Activated effector memory CD4-positive, alpha-beta T cell treated with Interleukin-2 at 50 U/mL for 16 hours (primary cell): ENCODE measurements around the gene RBM43.
"Not testable (repeated sequence)": the region's sequence is repeated elsewhere in the genome, so short reads cannot be mapped to it uniquely, and the experiment has no call there.

Experiments used
- DNase-seq: peaks from one replicate; pipeline ENCODE4 v3.0.0-alpha.2; 2020

The RBM43 gene

DNA sequence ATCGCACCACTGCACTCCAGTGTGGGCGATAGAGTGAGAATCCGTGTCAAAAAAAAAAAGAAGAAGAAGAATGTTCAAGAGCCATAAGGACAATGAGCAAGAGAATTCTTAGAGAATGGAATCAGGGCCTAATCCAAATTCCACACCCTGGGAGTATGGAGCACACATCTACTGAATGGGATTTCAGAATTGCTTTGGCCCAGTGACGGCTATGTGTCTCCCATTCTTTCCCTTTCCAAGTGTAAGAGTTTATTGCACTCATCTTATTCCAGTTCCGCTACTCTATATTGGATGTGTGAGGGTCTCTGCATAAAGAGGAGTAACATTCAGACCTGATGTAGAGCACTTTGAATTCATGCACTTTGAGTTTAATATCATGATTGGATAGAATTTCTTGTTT is 5.9 kb upstream of the RBM43 start:
- DNase-seq = no peak

DNA sequence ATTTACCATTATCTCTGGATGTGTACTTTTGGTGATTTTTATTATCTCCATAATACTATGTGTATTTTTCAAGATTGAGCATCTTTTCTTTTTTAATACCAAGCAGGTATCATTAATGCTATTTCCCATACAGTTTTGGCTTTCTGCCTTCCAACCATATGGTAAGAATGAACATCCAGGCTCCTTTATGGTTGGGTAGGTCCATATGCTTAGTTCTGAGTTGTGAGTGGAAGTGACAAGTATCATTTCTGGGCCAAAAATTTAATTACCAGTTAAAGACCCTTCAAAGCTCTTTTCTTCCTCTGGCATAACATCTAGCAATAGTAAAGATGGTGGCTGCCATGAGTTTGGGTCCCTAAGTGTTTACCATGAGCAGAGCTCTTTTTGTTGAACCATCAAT is 4.3 kb upstream of the RBM43 start:
- no peak for DNase-seq

DNA sequence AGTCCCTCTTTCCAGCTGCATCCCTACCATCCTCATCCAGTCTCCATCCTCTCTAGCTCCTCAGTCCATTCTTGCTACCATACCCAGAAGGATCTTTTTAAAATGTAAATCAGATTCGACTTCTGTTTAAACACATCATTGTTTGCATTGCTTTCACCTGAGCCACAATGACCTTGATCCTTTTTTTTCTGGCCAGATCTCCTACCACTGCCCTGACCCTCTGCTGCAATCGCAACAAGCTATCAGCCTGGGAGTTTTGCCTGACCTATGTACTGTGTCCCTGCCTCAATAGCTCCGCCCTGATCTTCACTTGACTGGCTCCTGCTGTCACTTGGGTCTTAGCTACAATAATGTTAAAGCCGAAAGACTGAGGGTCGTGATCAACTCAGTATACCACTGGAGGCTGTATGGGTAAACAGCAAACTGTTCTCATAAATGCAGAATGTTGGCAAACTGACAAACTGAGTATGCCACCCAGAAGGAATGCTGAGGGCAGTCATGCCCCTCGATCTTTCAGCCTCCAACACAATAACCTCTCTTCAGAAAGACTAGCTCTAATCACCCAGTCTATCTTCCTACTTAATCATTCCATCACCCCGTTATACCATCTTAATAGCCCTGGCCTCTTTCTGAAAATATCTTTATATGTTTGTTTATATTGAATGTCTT is 2.6 kb upstream of the RBM43 start:
- DNase-seq = no peak

DNA sequence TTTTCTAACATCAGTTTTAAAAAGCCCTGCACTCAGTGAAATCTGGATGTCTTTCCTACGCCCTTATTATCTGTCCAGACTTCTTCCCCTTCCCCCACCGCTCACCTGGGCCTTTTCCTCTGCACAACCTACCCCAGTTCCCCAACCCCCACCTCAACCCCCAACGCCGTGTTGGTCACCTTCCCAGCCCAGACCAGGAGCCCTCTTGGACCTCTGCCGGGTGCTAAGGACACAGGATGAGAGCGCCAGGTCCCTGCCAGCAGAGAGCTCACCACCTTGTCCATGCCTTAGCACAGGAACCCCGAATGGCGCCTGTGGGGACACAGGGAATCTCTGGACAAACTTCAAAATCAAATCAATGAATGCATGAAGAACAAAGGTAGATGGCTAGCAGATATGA is 966 bp upstream of the RBM43 start:
- no peak for DNase-seq

DNA sequence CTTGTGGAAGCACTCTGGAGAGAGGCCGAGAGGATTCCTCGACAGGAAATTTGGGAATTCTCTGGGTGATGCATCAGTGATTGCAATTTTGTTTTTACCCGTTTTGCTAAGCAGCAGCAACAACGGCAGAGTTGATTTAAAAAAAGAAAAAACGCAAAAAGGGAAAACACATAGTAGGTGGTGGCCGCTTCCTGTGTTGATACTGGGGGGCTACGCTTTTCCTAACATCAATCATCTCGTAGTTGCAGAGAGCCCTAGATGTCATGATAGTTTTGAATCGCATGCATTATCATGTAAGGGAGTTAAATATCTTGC is 271 bp upstream of the RBM43 start:
- no peak for DNase-seq

DNA sequence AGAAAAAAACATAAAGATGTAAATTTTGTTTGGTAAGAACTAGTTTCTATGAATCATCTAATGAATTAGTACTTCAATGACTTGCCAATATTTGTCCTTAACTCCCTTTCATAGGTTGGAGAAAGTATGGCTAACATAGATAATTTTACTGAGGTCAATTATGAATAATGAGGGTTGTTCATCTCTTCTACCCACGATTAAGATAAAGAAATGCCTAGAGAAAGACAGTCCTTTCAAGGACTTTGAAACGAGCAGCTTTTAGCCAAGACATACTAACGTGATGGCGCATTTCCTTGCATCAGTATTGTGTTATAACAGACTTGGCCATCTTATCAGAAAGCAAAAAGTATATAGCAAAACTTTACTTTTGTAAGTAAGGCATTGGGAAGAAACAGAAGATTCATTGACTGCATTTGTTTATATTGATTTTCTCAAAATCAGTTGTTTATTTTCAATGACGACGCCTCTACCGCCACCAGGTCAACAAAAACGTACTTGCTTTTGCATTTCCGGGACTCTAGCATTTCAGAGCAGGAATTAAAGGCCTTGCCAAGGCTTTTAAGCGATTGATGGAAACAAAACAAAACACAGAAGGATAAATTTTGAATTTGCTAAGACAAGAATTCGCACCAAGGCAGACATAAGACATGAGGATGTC is 961 bp downstream of the RBM43 start:
- DNase-seq = no peak

DNA sequence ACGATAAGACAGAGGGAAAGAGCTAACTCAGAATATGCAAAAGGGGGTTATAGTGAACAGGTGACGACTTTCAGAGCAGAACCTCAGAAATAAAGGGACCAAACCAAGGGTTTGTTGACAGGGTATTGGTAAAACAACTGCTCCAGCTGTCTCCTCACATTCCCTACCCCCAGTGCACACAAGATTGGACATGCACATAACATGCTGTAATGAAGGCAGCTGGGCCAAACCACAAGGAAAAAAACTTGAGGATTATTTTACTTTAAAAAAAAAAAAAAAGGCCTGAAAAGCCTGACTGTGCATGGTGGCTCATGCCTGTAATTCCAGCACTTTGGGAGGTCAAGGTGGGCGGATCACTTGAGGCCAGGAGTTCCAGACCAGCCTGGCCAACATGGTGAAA is 3.5 kb downstream of the RBM43 start:
- no peak for DNase-seq

DNA sequence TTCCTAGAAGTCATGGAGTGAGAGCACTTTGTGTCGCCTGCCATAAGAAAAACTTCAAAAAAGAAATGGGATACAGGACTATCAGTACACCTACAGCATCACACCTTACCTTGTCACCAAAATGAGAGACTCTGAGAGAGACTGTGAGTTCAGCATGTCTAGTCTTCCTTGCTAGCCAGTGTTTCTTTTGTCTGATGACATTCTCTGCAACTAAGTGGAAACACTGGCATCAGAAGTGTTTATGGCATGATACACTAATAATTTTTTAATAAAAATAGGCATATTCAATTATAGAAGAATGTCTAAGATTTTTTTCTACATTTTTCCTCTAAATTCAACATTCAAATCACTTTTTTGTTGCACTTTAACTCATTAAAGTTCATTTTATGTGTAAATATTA is 9.0 kb downstream of the RBM43 start:
- DNase-seq = no peak

DNA sequence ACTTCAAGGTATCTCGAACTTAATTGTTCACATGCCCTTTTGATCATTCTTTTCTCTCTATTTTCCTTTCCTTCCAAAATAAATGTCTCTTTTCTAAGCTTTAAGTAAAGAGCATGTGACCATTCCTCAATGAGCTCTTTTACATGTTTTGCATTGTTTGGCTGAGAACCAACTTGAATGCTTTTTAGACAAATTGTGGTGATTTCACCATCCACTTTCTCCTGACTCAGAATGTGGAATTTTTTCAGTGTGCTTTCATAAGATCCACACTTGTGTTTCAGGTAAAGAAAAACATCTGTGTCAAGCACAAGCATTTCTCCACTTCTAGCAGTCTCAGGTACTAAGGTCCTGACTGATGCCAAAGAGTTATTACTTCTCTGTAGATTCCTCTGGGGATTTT is 10.7 kb downstream of the RBM43 start:
- no peak for DNase-seq

DNA sequence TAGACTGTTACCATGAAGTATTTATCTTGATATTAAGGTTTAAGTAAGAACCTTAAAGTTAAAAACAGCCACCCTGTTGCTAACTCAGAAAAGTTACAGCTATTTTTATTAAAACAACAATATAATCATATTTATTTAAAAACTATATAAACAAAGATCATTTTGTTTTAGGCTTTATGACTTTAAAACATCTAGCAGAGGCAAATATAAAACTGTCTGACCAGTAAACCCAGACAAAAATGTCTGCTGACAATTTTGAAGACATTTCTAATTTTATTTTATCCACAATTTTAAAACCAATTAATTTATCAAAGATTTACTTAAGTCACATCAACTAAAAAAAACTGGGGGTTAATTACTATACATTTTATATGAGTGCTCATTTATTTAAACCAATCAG is 14.2 kb downstream of the RBM43 start:
- no peak for DNase-seq

DNA sequence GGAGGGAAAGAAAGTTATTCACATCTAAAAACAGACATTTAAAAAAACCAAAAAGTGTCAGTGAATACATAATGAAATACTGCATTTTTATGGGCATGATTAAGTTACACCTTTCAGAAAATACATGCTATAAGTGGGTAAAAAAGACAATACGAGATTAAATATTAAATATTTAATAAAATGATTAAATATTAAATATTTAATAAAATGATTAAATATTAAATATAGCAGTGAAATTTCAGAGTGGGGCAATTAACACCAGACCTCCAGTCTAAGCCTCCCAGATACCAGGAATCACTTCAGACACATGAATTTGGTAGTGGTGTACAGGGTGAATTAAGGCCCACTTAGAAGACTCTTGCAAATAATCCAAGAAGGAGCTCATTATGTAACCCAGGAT is 15.5 kb downstream of the RBM43 start:
- DNase-seq = no peak

DNA sequence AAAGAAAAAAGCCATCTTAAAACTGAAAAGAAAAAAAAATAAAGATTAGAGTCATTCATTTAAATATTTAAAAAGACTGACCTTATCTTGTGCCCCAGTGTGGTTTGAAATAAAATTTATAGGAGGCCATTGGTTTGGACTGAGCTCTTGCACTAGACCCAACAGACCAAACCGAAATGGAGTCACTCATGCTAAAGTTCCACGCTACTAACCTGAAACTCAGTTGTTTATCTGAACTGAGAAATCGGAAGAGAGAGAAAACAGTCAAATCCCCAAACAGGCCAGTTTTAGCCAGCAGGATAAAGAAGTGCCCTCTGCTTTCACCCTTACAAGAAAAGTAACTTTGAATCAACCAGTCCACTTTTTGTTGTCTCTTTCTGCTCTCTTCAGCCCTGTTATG is 18.2 kb downstream of the RBM43 start:
- DNase-seq = no peak

DNA sequence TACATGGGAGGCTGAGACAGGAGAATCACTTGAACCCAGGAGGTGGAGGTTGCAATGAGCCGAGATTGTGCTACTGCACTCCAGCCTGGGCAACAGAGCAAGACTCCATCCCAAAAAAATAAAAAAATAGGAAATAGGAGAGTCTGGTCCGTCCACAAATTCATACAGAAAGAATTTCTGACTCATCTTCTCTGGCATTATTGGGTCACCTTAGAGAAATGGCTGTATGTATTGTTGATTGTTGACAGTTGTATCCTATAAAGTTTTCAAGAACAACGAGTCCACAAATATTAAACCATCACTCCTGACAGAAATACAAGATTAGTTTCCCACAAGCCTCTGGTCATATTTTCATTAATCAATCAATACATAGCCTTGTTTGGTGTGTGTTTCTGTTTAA is 20.4 kb downstream of the RBM43 start:
- no peak for DNase-seq

DNA sequence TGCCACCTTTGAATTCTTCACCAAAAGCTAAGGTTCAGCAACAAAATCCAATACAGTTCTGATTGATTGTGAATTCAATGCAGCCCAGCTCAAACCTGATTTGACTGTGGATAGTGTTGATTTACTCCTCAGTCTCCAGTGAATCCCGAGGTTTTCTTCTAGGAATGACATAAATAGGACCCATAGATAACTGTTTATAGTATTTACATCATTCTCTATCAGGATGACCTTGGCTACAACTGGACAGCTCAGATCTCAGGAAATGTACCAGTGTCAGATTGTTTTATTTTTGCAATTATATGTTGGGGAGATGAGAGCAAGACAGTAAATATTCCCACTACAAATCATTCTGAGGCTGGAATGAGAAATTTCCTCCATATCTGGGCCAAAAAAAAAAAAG is 21.2 kb downstream of the RBM43 start:
- DNase-seq = no peak

DNA sequence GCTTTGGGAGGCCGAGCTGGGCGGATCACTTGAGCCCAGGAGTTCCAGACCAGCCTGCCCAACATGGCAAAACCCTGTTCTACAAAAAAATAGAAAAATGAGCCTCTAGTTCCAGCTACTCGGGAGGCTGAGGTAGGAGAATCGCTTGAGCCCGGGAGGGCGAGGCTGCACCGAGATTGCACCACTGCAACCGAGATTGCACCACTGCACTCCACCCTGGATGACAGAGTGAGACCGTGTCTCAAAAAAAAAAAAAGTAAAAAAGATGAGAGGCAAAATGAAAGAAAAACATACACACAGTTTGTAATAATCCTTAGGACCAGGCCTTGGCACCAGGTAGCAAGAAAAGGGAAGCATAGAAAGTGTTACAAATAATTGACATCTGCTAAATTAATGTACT is 22.0 kb downstream of the RBM43 start:
- no peak for DNase-seq

DNA sequence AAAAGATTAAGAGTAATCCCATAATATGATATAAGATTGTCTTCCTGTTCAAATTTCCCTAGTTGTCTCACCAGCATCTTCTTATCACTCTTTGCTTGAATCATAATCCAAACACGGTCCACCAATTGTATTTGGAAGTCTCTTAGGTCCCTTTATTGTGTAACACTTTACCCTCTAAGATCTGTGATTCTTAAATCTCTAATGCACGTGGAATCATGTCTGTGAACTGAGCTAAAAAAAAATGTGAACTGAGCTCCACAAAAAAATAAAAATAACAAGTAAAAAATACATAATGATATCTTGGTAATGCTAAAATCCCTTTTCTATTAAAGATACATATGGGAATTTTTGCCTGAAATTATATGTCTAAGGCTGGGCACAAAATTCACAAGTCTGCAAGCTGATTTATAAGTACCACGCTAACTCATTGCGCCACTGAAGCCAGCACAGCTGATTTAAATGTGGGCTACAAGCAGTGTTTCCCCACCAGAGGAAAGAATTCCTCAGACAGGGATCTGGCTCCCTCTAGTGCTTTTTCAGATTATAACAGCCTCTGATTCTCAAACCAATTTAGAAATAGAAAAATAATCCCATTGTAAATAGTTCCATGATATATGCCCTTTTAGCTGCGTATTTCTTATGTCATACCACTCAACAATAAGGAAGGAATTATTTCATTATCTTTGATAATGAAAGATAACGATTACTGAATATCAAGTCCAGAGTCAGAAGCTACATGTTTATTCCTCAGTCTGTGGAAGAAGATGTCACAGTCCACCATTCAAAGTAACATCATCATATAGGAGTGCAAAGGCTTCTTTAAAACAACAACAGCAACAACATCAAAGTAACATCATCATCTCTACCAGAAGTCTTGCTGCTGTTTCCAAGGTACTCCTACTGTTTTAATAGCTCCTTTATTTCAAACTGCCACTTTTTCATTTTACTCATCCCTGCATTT is 22.9 kb downstream of the RBM43 start:
- no peak for DNase-seq

DNA sequence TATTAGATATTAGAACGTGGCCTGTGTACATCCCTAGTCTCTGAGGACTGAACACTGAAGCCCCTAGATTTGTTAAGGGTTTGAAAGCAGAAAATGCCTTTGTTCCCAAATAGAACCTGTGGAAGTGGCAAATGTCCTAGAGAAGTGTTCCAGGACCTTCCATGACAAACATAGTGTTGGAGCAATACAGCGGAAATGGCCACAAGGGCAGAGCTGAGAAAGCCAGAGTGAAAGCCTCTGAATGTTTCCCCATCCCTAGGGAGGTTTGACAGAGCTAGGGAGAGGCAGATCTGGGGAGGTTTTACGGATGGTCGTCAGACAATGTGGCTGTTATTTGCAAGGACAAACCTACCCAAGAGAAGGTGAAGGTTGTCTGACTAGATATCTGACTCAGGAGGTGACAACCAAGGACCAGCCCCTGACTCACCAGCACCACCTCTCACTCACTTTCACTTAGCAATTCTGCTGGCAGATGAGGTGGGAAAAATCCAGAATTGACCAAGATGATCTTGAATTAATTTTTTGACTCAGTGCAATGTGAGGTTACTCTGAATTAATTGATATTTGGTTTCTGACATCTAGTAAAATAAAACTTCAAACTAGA is 24.1 kb downstream of the RBM43 start:
- no peak for DNase-seq

DNA sequence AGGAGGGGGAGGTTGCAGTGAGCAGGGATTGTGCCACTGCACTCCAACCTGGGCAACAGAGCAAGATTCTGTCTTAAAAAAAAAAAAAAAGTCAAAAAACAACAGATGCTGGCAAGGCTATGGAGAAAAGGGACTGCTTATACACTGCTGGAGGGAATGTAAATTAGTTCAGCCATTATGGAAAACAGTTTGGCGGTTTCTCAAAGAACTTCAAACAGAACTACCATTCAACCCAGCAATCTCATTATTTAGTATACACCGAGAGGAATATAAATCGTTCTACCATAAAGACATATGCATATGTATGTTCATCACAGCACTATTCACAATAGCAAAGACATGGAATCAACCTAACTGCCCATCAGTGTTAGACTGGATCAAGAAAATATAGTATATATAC is 27.9 kb downstream of the RBM43 start:
- DNase-seq = not testable (repeated sequence)

DNA sequence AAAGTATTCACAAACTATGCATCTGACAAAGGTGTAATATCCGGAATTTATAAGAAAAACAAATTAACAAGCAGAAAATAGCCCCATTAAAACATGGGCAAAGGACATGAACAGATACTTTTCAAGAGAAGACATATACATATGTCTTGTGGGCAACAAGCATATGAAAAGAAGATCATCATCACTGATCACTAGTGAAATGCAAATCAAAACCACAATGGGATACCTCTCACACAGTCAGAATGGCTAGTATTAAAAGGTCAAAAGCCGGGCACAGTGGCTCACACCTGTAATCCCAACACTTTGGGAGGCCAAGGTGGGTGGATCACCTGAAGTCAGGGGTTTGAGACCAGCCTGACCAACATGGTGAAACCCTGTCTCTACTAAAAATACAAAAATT is 28.4 kb downstream of the RBM43 start:
- DNase-seq = not testable (repeated sequence)

DNA sequence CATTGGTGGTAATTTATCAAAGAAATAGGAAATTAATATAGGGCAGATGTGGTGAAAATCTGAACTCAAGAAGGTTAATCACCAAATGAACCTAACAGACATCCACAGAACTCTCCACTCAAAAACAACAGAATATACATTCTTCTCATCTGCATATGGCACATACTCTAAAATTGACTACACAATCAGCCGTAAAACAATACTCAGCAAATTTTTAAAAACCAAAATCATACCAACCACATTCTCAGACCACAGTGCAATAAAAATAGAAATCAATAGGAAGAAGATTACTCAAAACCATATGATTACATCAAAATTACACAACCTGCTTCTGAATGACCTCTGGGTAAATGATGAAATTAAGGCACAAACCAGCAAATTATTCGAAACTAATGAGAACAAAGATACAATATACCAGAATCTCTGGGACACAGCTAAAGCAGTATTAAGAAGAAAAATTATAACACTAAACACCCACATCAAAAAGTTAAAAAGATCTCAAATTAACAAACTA is 31.0 kb downstream of the RBM43 start:
- no peak for DNase-seq

DNA sequence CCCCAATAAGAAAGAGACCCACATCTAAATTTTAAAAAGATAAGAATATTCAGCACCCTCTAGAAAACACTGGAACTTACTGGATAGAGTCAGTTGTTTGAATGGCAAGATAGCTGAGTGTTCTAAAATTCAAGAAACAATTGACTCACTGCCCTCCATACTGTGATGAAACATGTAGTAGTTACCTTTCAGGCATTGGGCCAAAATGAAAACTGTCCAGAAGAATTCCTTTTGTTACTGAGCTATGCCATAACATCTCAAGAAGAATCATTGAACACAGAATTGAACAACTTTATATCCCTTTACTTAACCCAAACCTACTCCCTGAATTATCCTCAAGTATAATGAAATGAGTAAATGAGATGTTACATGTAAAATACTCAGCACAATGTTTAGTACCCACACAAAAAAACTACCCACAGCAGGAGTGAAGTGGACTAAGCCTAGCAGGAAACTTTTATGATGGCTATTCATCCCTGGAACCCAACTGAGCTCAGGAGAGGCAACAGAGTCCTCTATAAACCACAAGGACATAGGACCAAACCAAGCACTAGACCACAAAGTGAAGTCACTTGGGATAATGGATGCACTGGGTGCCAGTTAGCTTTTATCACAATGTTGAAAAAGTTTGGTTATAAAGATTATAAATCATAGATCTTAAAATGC is 32.7 kb downstream of the RBM43 start:
- no peak for DNase-seq

DNA sequence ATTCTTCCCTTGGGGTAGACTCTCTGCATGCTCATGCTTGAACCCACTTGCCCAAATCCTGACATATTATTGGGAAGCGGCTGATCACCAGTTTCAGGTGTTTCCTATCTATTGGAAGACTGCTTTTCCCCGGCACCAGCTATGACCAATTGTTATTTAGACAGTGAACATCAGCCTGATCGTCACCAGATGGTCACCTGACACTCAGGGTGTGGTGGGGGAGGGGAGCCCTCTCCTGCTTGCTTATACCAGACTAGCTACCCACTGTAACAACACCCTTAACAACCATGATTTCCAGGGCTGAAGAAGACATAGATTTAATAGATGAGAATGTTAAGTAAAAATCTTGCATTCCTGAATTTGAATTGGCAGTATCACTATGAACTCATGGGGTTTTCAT is 44.3 kb downstream of the RBM43 start:
- DNase-seq = no peak

DNA sequence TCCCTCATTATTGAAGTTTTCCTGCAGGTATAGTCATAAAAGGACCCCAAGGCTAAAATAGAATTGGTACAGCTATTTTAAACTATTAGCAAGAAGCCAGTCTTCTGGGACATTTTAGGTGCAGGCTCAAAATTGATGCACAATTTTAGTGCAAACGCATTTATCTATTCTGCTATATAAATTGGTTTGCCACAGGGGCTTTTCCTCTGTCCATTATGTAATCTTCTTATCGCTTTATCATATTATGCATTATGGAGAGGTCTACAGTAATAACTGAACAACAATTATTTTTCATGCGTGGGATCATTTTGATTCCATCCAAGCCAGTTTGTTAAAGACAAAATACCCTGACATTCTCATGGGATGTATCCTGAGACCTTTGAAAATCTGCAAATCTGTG is 54.6 kb downstream of the RBM43 start:
- no peak for DNase-seq
